ENCODE measurements around the gene STX11.

DNA sequence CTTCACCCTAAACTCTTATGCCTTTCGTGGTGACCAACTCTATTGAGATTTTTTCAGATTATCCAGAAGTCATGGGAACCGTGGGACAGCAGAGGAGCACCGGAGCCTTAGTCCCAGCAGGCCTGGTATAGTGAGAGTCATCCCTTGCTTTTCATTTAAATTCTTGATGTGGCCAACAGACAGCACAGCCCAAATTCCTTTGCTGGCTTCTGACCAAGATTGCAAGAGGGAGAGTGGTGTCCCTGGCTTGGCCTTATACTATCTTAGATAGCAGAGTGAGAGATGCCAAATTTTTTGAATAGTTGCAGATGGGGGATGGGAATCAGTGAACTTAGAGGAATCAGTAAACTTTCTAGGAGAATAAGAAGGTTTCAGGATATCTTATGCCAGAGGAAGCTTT, 7.8 kb downstream of the STX11 start:
- TF ChIP-seq CTCF (IDR thresholded peaks at IDR 0.05) = no peak
- no peak for TF ChIP-seq POLR2A (IDR thresholded peaks at IDR 0.05)
